K562 (cell line): ENCODE results near the gene BST1. TPM values are rescaled to one million over a fixed set of nuclear protein-coding genes. Genes with fewer than 3 reads are reported as not detected.

Experiments
- ATAC-seq: fragments of 200-7000 bp; cut with Tn5 transposase; 3 replicates; pipeline ENCODE4 v1.9.1; 2020; ENCODE audit warnings: moderate library complexity
- BruUV-seq: library from RNA; stranded (reverse); fragments of 400-500 nt; replicated peaks from 2 replicates; lab custom pipeline; 2021; lab: Mats Ljungman, UMichigan
- CTCF ChIA-PET: fragments of 300-600 bp; formaldehyde crosslinking; extraction: SDS; loops from one replicate; lab custom pipeline; 2021; ENCODE audit warnings: low intra/inter-chr PET ratio; lab: Yijun Ruan, JAX
- POLR2A ChIA-PET: fragments of 300-600, 350-650 bp; sonication (Branson Sonifier 250); formaldehyde crosslinking; extraction: SDS; loops from one replicate; lab custom pipeline; 2021; ENCODE audit warnings: antibody characterized with exemption, inconsistent platforms; lab: Yijun Ruan, JAX
- DNase-seq, 4 experiments: peaks; one replicate each; pipeline versions ENCODE4 v3.0.0 to v3.0.0-alpha.2; 2011 to 2018; ENCODE audit warnings: low spot score in 3 of 4, mixed read lengths in 3 of 4; ENCODE audit errors: extremely low read depth in 1 of 4
- FAIRE-seq: peaks from 2 replicates; lab custom pipeline; 2011; peaks lifted over from hg19 to GRCh38; lab: Jason Lieb, UNC
- H2AFZ ChIP-seq: 2 replicates; pipeline ENCODE4 v1.6.0; 2011; ENCODE audit warnings: low read depth, low read length, control low read depth, inconsistent platforms
- H3K27ac ChIP-seq: fragments of 200-600 bp; 3 replicates; pipeline ENCODE4 v1.8.0; 2011; ENCODE audit warnings: low read depth, mild to moderate bottlenecking, control low read depth, inconsistent platforms, low read length, moderate library complexity, mixed read lengths; ENCODE audit errors: extremely low read depth
- H3K27me3 ChIP-seq, 2 experiments: fragments of 300-600 bp in 1 of 2; 2 replicates in 1 of 2; 3 replicates in 1 of 2; pipeline versions ENCODE4 v1.6.0 to v1.8.0; 2011; ENCODE audit warnings: inconsistent platforms in 2 of 2, low read length in 2 of 2, mild to moderate bottlenecking in 1 of 2, mixed read lengths in 1 of 2, moderate library complexity in 1 of 2; ENCODE audit not compliant: control insufficient read depth in 2 of 2, insufficient read depth in 2 of 2
- H3K36me3 ChIP-seq: fragments of 300-600 bp; 3 replicates; pipeline ENCODE4 v1.8.0; 2011; ENCODE audit warnings: mild to moderate bottlenecking, low read length, inconsistent platforms; ENCODE audit not compliant: control insufficient read depth, insufficient read depth
- H3K4me1 ChIP-seq, 2 experiments: fragments of 200-600 bp in 1 of 2; replicated peaks in 1 of 2; 2 replicates in 1 of 2; 3 replicates in 1 of 2; pipeline versions ENCODE4 v1.5.1 to v1.8.0; 2011; ENCODE audit warnings: inconsistent platforms in 2 of 2, low read length in 2 of 2, mild to moderate bottlenecking in 1 of 2, mixed read lengths in 1 of 2, moderate library complexity in 1 of 2; ENCODE audit not compliant: control insufficient read depth in 2 of 2, insufficient read depth in 2 of 2
- H3K4me2 ChIP-seq: 2 replicates; pipeline ENCODE4 v1.6.1; 2011; ENCODE audit warnings: low read length, control low read depth, inconsistent platforms, mixed read lengths; ENCODE audit not compliant: insufficient read depth
- H3K4me3 ChIP-seq: fragments of 200-600 bp; sonication (generic), shearing (Covaris generic); 2 replicates; pipeline ENCODE4 v1.5.1; 2016; ENCODE audit warnings: control low read depth, inconsistent platforms
- H3K79me2 ChIP-seq: fragments of 200-600 bp; 3 replicates; pipeline ENCODE4 v1.8.0; 2011; ENCODE audit warnings: low read length, inconsistent platforms; ENCODE audit not compliant: control insufficient read depth, insufficient read depth
- H3K9ac ChIP-seq, 2 experiments: 2 replicates each; pipeline versions ENCODE4 v1.6.0 to v1.6.1; 2011; ENCODE audit warnings: low read depth in 2 of 2, low read length in 2 of 2, control low read depth in 1 of 2, inconsistent platforms in 1 of 2, mild to moderate bottlenecking in 1 of 2, mixed read lengths in 1 of 2; ENCODE audit not compliant: insufficient read depth in 1 of 2
- H3K9me1 ChIP-seq: one replicate; pipeline ENCODE4 v1.6.0; 2011; ENCODE audit warnings: inconsistent platforms, mild to moderate bottlenecking, low read length, moderate library complexity; ENCODE audit not compliant: control insufficient read depth, insufficient read depth
- H3K9me3 ChIP-seq: replicated peaks from 2 replicates; pipeline ENCODE4 v1.5.1; 2011; ENCODE audit warnings: low read depth, low read length, inconsistent platforms; ENCODE audit not compliant: control insufficient read depth, insufficient read depth
- H4K20me1 ChIP-seq: replicated peaks from 2 replicates; pipeline ENCODE4 v1.6.1; 2011; ENCODE audit warnings: low read length, inconsistent platforms, mixed read lengths; ENCODE audit not compliant: control insufficient read depth, insufficient read depth
- ADNP ChIP-seq: fragments of 200-800 bp; sonication (Bioruptor generic); IDR thresholded peaks from 2 replicates; pipeline ENCODE4 v1.6.1; 2016; ENCODE audit warnings: missing genetic modification characterization, missing compliant biosample characterization
- ARNT ChIP-seq, 2 experiments: fragments of 450-650 bp; IDR thresholded peaks; 2 replicates each; pipeline ENCODE4 v1.6.1; 2016; ENCODE audit warnings: mild to moderate bottlenecking in 1 of 2
- ETV1 ChIP-seq: fragments of 450-650 bp; conservative IDR thresholded peaks from 2 replicates; pipeline ENCODE4 v1.6.1; 2016; ENCODE audit warnings: missing genetic modification characterization, control low read depth, low read depth, missing compliant biosample characterization
- ETV5 ChIP-seq: sonication (generic); formaldehyde crosslinking; IDR thresholded peaks from 2 replicates; pipeline ENCODE4 v1.4.0; 2020; ENCODE audit warnings: low read depth, mild to moderate bottlenecking, missing genetic modification reagents
- GATA2 ChIP-seq: sonication (generic); formaldehyde crosslinking; IDR thresholded peaks from 2 replicates; pipeline ENCODE4 v1.4.0; 2020; ENCODE audit warnings: mild to moderate bottlenecking, missing genetic modification reagents
- MAFK ChIP-seq: IDR thresholded peaks from 2 replicates; pipeline ENCODE4 v1.6.1; 2011; ENCODE audit warnings: low read length, improper control_type of control experiment
- MCM5 ChIP-seq: fragments of 450-650 bp; IDR thresholded peaks from 2 replicates; pipeline ENCODE4 v1.6.1; 2016; ENCODE audit warnings: low read depth
- MED1 ChIP-seq: sonication (generic); formaldehyde crosslinking; IDR thresholded peaks from 2 replicates; pipeline ENCODE4 v1.8.1; 2023; ENCODE audit warnings: missing genetic modification reagents, borderline replicate concordance
- MEF2A ChIP-seq: IDR thresholded peaks from 2 replicates; pipeline ENCODE4 v1.6.1; 2011; ENCODE audit warnings: low read depth, mild to moderate bottlenecking, low read length, moderate library complexity; ENCODE audit not compliant: control insufficient read depth
- NFE2L1 ChIP-seq: fragments of 450-650 bp; IDR thresholded peaks from 2 replicates; pipeline ENCODE4 v1.6.1; 2016; ENCODE audit warnings: missing genetic modification characterization, low read depth, mild to moderate bottlenecking, missing compliant biosample characterization, moderate library complexity, borderline replicate concordance
- NR1H2 ChIP-seq: sonication (generic); formaldehyde crosslinking; IDR thresholded peaks from 2 replicates; pipeline ENCODE4 v1.4.0; 2020; ENCODE audit warnings: mild to moderate bottlenecking, missing genetic modification reagents
- SMARCC2 ChIP-seq: fragments of 450-650 bp; IDR thresholded peaks from 2 replicates; pipeline ENCODE4 v1.6.1; 2017; ENCODE audit warnings: antibody characterized with exemption, moderate library complexity, mild to moderate bottlenecking, low read depth
- ZNF133 ChIP-seq: fragments of 250-450 bp; sonication (Bioruptor Pico); IDR thresholded peaks from 2 replicates; pipeline ENCODE4 v1.4.0; 2020; ENCODE audit warnings: mild to moderate bottlenecking
- WGBS: fragments of 100-300 bp; shearing (Covaris generic); methylation state at CpG from one replicate; pipeline ENCODE4 v1.1.6; 2016; ENCODE audit warnings: low coverage, mixed read lengths; ENCODE audit not compliant: insufficient coverage; ENCODE audit errors: missing lambda C conversion rate; 5-methylcytosine and 5-hydroxymethylcytosine counted together
- in situ Hi-C: fragments of 300-500 bp; cut with MboI; formaldehyde crosslinking; loops from 4 replicates; pipeline ENCODE4 v1.15.0; 2018; ENCODE audit warnings: inconsistent platforms, mixed read lengths
- intact Hi-C: fragments of 100-400 bp; cut with micrococcal nuclease; formaldehyde crosslinking; loops from 2 replicates; pipeline ENCODE4 v1.14.2; 2022
- polyA plus RNA-seq, 8 experiments: library from polyadenylated mRNA; depleted of rRNA in 4 of 8; stranded (reverse) in 5 of 8; unstranded in 3 of 8; fragments of >200 nt; fragmentation: Nextera tagmentation in 2 of 8; fragmentation: Illumina TruSeq in 1 of 8; extraction: Ambion mirVana in 2 of 8; extraction: Trizol in 1 of 8; gene quantifications; 2 replicates each; pipeline versions ENCODE4 v1.2.1 to v1.2.3, GENCODE V29; 2011 to 2014; ENCODE audit warnings: inconsistent platforms in 1 of 8, missing spikeins in 1 of 8
- total RNA-seq, 7 experiments: library from RNA; depleted of rRNA in 6 of 7; stranded (reverse); fragments of >200 nt in 6 of 7; fragmentation: Illumina TruSeq in 2 of 7; extraction: Trizol in 2 of 7; gene quantifications; 2 replicates each; pipeline versions ENCODE4 v1.2.1 to v1.2.3, GENCODE V29; 2011 to 2021; ENCODE audit warnings: low replicate concordance in 1 of 7
- TF ChIP-seq, protein P1 (sequence below): fragments of 450-650 bp; IDR thresholded peaks from 2 replicates; pipeline ENCODE4 v1.7.0; 2016; ENCODE audit warnings: borderline replicate concordance
- TF ChIP-seq, protein P2 (sequence below): fragments of 250-450 bp; sonication (Bioruptor Pico); IDR thresholded peaks from 2 replicates; pipeline ENCODE4 v1.5.0; 2021; ENCODE audit warnings: mild to moderate bottlenecking, moderate library complexity

The BST1 gene
- total and polyA plus RNA-seq, 9 of the 15 experiments (the other 6 are each of a cell fraction or from before 2014, with no cell fraction given) = 0.04 to 0.38 (median 0.07) TPM; not detected in 6

DNA sequence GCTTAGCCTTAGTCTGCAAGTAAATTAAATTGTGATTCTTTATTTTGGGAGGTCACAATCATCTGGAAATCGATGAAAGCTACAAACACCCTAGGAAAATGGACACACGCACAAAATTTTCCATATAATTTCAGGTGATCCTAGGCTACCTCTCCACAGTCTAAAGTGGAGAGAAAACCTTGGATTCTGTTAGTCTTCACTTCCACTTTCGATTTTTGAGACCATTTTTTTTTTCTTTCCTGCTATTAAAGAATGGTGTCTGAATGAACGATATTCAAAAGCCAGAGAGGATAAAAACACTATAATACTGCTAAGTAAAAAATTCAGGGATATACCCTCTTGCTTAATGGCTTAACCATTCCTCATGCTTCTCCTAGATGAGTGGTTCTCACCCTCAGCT, 49.4 kb upstream of the BST1 start:
- no peaks in the 10 kb centered on the region for H3K9me1 ChIP-seq
- peaks cover 7% of the 10 kb centered on the region; the same call in 1 of the 3 replicates for H3K36me3 ChIP-seq
- POLR2A ChIA-PET = interaction anchor here (1.5 to 1.6 kb wide), 2 partner anchors 16 to 28 kb away, joined by 4 to 9 read pairs; partner anchors contain the start of gene FAM200B
- FAIRE-seq (no peak), ATAC-seq (peak; percentile 10), DNase-seq (no peak)
- H3K9me3 ChIP-seq = 0 out of 2 replicates have a peak, but pooled peaks cover 3% of the 10 kb centered on the region
- no peaks in the 10 kb centered on the region for H3K27me3 ChIP-seq
- peaks cover 64% of the 10 kb centered on the region for H3K79me2 ChIP-seq
- CTCF ChIA-PET = no interaction called here
- in situ Hi-C loops = loop anchor here (25.0 kb wide), 1 partner anchor 641 kb away; the partner anchor contains the start of gene CPEB2
- 2% methylated on average over 4 of the region's 4 CpGs for WGBS
- H3K4me3 ChIP-seq = peak overlapping the region; percentile 84
- intact Hi-C loops = loop anchor here (5.0 to 10.0 kb wide), 5 partner anchors 64 to 649 kb away; partner anchors contain the start of genes CPEB2 and TAPT1
- no TSS peak for BruUV-seq
- H4K20me1 ChIP-seq = no peaks in the 10 kb centered on the region
- H2AFZ ChIP-seq = peak overlapping the region; percentile 73
- peak overlapping the region; percentile 82 for H3K4me2 ChIP-seq
- H3K27ac ChIP-seq = peak overlapping the region; percentile 81
- peaks cover 15 to 21% of the 10 kb centered on the region in 2 experiments for H3K4me1 ChIP-seq
- H3K9ac ChIP-seq = peak overlapping the region in 1 of 2 experiments; percentile 82; a peak in 2 of 4 replicates
- TF ChIP-seq ARNT (IDR thresholded peaks at IDR 0.05) (0 out of 4 replicates have a peak, but pooled peaks of 1 of the 2 experiments have one; percentile 7), MAFK (no peak), MED1 (no peak), GATA2 (CRISPR knock-in tag) (no peak), MCM5 (no peak), MEF2A (no peak), ZNF133 (CRISPR knock-in tag) (no peak), SMARCC2 (0 out of 2 replicates have a peak, but pooled peaks have one; percentile 29), ADNP (tag) (0 out of 2 replicates have a peak, but pooled peaks have one; percentile 17), ETV1 (tag) (no peak), NR1H2 (no peak), NFE2L1 (no peak), ETV5 (CRISPR knock-in tag) (no peak)
- TF ChIP-seq, protein P1, sequence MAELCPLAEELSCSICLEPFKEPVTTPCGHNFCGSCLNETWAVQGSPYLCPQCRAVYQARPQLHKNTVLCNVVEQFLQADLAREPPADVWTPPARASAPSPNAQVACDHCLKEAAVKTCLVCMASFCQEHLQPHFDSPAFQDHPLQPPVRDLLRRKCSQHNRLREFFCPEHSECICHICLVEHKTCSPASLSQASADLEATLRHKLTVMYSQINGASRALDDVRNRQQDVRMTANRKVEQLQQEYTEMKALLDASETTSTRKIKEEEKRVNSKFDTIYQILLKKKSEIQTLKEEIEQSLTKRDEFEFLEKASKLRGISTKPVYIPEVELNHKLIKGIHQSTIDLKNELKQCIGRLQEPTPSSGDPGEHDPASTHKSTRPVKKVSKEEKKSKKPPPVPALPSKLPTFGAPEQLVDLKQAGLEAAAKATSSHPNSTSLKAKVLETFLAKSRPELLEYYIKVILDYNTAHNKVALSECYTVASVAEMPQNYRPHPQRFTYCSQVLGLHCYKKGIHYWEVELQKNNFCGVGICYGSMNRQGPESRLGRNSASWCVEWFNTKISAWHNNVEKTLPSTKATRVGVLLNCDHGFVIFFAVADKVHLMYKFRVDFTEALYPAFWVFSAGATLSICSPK = no peak; the same call in 1 of the 2 replicates
- TF ChIP-seq, protein P2, sequence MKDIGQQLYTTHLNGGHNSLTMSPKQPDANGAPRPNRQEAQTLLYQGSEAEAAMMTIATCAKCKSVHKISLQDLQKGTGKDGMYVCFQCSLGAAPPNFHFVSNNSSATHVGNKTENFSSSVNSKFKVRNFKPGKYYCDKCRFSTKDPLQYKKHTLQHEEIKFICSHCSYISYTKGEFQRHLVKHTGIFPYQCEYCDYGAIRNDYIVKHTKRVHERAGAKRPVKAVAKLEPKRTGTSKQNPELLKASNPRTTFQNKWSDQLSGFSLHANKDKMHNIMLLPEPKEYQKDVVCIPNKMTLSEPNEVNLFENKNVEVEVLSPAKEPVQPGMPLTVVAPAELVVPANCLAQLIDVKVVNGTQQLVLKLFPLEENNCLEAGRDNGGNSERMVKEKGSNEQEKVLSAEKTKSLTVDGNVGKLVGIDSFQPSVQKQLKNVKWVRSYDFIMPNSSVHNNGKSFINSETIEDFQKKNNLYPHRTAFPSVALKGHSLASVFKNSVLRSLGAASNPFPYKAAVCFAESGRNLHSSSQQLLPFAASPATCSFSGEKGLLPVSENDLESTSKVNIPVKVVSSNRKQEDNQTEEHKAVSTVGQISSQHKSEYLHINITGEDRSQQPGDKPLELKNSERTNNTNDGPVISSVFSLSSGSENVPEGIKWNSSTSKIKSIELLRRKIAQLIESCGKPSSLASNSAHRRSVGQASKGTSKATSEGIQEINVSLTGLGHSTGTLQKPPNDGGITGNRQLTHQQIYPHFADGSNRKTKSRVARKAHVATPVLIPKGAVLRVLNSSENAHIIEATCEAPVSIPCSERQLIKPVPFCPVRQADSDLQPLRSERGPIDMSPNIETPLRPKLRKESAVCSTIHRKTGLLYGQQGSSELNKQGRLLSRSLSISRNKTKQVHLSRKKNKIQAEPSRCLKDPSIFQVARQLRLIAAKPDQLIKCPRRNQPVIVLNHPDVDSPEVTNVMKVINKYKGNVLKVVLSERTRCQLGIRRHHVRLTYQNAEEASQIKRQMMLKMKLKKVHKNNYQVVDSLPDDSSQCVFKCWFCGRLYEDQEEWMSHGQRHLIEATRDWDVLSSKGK (CRISPR knock-in tag) = no peak
